ENCODE results near the gene CLEC16A.
"Not testable (repeated sequence)": the region's sequence is repeated elsewhere in the genome, so short reads cannot be mapped to it uniquely, and the experiment has no call there.

CLEC16A gene

DNA sequence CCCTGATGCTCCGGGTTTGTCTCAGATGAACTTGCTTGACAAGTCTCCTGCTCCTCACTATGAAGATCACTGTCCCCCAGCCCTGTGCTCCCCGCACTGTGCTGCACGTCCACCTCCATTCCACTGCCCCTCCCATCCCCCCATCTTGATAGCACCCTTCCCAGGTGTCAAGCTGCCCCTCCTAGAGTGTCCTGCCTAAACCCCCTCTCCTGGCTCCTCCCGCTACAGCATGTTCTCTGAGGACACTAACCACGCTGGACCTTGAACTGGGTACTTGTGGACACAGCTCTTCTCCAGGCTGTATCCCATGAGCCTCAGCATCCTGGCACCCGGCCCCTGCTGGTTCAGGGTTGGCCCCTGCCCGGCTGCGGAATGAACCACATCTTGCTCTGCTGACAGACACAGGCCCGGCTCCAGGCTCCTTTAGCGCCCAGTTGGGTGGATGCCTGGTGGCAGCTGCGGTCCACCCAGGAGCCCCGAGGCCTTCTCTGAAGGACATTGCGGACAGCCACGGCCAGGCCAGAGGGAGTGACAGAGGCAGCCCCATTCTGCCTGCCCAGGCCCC is 20.6 kb upstream of the CLEC16A start:
- FAIRE-seq: no peak
- DNase-seq (ENCODE audit: insufficient read length, low spot score): no peak

DNA sequence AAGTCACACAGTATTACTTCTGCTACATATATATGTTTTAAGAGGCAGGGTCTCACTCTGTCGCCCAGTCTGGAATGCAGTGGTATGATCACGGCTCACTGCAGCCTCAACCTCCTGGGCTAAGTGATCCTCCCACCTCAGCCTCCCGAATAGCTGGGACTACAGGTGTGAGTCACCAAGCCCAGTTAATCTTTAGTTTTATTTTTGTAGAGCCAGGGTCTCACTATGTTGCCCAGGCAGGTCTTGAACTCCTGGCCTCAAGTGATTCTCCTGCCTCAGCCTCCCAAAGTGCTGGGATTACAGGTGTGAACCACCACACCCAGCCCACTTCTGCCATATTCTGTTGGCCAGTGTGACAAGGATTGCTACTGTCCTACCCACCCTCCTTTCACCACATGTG is 19.1 kb upstream of the CLEC16A start:
- DNase-seq (ENCODE audit: insufficient read length, low spot score); FAIRE-seq: not testable (repeated sequence)

DNA sequence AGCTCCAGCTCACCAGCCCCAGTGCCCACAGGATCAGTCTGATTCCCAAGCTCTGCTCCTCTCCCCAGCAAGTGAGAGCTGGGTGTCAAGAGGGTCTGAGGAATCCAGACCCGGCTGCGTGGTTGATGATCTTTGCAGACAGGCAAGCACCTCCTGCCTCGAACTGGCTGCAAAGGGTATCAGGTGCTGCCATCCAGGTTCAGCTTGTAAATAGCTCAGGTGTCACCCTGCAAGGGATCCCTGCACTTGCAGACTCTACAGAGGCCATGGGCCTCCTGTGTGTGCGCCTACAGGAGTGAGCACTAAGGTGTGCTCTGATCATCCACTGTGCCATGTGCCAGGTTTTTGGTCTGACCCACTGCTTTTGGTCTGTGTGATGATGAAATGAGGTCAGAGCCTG is 18.3 kb upstream of the CLEC16A start:
- no peak for FAIRE-seq
- DNase-seq (ENCODE audit: insufficient read length, low spot score): no peak

DNA sequence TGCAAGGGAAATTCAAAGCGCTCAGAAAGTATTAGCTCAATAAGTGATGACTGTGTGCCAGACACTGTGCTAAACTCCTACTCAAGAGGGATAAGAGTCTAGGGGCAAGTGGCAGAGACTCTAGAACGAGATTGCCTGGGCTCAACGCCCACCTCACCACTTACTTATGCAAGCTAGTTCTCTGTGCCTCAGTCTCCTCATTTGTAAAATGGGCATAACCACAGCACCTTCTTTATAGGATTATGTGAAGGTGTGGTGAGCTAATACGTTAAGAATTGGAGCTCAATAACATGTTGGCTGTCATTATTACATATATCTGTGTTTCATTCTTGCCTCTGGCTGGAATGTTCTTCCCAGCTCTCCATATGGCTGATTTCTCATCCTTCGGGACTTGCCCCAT is 17.5 kb upstream of the CLEC16A start:
- DNase-seq (ENCODE audit: insufficient read length, low spot score) (no peak), FAIRE-seq (no peak)

DNA sequence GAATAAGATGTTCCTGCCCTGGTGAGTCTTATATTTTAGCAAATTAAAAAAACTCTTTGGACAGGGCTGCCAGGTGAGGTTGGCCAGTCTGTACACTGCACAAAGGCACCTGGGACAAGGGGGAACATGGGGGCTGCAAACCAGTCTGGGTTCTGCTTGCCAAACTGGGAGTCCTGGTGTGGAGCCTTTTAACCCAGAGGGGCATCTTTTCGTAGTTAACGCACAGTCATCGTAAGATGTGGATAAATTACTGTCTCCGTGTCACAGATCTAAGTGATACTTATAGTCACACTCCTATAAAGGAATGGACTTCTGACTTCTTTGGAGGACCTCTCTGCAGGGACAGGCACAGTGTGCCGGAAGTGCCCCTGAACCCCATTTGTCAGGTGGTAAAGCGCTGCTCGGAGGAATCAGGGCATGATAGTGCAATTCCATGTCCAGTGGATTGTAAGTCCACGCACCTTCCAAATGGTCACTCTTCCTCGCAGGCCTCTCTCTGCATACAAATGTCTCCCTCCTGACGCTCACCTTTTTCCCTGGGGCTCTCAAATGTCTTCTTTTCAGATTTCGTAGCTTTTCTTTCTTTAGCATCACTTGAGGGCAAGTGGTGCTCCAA is 16.8 kb upstream of the CLEC16A start:
- no peak for DNase-seq (ENCODE audit: insufficient read length, low spot score)
- no peak for FAIRE-seq

DNA sequence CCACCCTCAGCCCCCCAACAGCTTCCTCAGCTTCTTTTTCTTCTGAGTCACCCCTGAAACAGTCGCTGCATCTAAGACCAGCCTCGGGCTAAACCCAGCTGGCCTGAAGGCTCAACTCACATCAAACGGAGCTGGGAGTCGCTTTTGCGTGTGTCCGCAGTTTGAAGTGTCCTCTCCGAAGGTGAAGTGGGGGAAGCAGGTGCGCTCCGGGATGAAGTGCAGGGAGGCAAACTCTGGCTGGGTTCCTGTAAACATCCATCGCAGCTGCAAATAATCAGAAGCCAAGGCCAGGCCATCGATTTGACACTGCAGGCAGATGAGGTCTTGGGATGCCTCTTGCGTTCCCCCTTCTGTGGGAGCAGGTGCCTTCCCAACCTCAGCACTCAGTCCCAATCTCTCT is 15.3 kb upstream of the CLEC16A start:
- DNase-seq (ENCODE audit: insufficient read length, low spot score); FAIRE-seq: not testable (repeated sequence)

DNA sequence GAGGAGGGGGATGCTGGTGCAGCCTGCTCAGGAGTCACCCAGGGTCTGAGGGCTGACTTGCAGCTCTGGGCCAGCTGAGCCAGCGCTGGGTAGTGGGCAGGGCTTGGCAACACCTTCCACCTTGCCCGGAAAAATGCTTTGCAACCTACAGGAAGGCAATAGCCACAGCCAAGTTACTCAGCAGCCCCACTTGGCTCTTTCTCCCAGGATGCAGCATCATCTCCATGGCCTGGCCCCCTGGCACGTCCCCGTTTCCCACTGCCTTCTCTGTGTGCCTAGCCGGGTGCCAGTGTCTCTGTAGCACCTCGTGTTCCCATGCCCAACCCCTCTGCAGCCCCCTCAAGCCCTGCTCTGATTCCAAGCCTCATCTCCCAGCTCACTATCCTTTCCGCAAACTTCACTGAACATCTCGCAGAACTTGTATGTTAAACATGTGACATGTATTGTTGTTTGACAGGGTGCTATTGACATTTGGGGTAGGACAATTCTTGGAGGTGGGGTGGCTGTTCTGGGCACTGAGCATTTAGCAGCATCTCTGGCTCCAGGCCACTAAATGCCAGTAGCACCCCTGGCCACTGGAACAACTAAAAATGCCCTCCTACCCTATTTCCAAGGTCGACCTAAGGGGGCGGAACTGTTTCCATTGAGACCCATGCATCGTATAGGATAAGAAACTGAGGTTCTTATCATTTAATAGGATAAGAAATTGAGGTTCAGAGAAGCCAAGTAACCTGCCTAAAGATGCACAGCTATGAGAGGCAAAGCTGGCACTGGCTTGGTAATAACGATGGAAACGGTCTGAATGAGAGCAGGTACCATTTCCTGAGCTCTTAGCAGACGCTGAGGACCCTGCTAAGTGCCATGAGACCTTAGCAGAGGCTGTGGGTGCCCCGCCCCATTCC is 14.3 kb upstream of the CLEC16A start:
- DNase-seq (ENCODE audit: insufficient read length, low spot score) (no peak), FAIRE-seq (no peak)

DNA sequence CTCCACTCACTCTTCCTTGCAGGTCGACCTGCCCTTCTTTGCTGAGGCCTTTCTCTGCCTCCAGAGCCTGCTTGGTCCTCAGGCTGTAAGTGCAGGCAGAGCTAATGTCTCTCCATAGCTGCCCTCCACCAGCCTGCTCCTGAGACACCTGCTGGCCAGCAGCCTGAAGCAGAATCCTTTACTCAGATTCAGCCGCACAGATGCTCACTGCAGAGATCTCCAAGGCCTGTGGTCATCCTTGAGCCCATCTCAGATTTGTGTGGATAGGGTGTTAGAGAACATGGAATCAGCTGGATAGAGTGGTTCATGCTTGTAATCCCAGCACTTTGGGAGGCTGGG is 13.6 kb upstream of the CLEC16A start:
- DNase-seq (ENCODE audit: insufficient read length, low spot score) (no peak), FAIRE-seq (no peak)

DNA sequence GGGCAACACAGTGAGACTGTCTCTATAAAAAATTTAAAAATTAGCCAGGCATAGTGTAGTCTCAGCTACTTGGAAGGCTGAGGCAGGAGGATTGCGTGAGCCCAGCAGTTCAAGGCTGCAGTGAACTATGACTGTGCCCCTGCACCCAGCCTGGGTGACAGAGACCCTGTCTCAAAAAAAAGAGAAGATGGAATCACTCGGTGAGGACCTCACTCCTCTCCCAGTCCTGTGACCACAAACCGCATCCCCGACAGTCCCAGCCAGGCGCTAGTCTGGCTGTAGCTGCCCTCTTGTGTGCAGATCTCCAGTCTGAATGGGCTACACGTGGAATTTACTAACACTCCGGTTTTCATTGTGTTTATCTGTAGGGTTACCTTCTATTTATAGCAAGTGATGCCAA is 13.2 kb upstream of the CLEC16A start:
- FAIRE-seq: no peak
- DNase-seq (ENCODE audit: insufficient read length, low spot score): no peak

DNA sequence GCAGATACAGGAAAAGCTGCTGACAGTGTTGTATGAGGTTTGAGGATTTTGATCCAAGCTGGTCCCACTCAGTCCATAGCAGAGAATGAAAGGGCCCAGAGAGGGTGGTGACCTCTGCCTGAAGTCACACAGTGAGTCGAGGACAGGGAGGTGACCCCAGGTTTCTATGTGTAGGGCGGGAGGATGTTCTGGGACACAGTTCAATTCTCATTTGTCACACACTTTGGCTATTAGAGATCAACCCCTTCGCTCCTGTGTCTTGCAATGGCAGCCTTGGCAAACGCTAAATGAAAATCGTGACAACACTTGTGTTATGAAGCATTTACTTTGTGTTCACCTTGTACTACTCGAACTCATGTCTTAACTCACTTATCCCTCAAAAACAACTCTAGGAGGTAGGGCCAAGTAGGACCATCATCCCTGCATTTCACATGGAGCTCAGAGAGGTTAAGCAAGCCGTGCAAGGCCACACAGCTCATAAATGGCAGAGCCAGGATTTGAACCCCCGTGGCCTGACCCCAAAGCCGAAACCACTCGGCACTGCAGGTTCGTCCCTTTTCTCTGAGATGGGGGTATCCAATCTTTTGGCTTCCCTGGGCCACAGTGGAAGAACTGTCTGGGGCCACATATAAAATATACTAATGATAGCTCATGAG is 12.3 kb upstream of the CLEC16A start:
- DNase-seq (ENCODE audit: insufficient read length, low spot score) (no peak), FAIRE-seq (no peak)

DNA sequence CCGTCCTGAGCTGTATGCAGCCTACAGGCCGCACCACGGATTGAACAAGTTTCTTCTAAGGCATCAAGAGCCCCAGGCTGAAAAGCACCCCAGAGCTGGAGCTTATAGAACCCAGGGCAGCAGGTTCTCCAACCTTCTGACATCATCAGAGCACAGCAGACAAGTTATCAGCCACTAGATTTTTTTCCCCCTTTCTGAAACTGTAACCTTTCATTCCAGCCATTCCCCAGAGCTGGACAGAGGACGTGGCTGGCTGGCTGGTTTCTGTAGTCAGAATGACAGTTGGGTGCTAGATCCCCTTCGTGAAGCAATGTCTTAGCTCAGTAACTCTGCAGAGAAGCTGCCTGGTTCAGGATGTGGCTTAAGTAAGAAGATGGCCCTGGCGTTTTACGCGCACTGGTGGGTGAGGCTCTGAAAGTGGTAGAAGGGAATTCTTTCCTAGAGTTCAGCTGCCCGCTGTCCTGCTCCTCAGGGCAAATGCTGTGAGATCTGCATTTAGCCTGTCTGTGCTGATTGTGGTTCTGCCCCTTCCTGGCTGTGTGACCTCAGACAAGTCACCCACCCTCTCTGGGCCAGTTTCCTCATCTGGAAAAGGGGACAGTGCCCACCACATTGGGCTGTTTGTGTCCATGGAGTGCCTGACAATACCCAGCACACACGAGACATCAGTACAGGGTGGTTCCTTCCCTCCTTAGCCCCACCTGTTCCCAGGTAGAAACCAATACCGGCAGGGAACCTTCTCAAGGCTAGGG is 11.2 kb upstream of the CLEC16A start:
- no peak for FAIRE-seq
- DNase-seq (ENCODE audit: insufficient read length, low spot score): no peak

DNA sequence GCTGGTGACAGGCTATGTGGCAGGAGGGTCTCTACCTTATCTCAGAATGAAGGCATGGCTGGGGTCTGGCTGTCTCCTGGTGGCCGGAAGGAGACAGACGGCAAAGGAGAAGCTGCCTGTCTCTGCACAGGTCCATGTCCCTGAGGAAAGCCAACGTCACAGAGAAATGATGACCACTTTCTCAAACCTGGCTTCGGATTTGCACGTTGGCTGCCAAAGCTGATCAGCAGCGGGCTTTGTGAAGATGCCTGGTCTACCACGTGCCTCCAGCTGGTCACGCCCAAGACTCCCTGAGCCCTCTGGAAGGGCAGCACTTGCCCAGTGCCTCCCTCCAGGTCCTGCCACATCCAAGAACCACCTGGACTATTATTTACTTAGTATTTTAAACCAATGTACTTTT is 10.5 kb upstream of the CLEC16A start:
- no peak for FAIRE-seq
- no peak for DNase-seq (ENCODE audit: insufficient read length, low spot score)

DNA sequence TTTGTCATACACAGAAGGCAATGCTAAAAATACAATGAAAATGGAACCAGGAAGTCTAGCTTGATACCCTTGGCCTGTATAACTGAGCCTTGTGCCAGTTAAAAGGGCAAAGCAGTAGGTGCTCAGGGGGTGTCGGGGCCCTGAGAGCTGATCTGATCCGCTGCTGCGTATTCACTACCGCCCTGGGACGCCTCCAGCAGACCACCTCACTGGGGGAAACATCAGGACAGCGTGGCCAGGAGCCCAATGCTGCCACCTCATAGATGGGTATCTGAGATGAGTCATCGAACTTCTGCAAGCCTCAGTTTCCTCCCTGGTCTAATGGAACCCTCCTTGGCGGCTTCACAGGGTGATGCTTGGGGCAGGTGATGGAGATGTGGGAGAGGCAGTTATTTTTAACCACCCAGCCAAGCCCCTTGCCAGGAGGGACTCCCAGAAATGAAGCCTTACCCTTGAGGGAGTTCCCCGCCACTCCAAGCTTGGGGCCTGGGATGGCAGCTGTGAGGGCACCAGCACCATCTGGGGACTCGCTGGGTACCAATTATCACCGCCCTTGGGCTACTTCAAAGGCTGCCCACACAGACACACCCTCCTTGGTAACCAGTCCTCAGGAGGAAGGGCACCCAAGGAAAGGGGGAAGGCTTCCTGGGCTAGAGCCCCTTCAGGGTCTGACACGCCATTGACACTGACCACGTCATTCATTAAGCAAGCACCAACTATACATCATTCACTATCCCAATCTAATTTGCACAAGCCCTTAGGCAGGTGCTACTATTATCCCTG is 9.8 kb upstream of the CLEC16A start:
- no peak for DNase-seq (ENCODE audit: insufficient read length, low spot score)

DNA sequence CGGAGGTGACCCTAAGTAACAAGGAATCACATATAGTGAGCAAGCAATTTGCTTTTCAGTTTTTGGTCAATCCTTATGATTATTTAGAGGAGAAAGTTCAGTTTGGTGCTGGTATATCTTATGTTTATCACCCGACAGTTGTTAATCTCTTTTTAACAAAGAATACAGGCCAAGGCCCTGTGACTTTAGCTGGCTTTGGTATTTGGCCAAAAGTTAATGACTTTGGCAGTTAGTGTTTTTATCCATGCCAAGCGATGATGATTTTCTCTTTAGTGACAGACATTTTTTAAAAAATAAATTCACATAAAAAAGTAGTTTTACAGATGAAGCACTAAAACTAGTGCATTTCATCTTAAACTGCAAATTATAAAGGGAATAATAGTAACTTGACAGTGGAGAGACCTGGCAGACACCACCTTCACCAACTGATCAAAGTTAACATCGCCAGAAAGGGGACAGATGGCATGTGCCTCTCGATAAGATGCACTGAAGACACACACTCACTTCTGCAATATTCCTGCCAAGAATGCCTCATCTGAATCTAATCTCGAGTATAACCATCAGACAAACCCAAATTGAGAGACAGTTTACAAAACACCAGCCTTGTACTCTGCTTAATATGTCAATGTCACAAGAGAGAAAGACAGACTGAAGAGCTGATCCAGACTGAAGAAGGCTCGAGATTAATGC is 9.0 kb upstream of the CLEC16A start:
- FAIRE-seq (no peak), DNase-seq (ENCODE audit: insufficient read length, low spot score) (no peak)

More for the DNA sequence above, 9.8 kb upstream of the CLEC16A start:
- no peak for FAIRE-seq

DNA sequence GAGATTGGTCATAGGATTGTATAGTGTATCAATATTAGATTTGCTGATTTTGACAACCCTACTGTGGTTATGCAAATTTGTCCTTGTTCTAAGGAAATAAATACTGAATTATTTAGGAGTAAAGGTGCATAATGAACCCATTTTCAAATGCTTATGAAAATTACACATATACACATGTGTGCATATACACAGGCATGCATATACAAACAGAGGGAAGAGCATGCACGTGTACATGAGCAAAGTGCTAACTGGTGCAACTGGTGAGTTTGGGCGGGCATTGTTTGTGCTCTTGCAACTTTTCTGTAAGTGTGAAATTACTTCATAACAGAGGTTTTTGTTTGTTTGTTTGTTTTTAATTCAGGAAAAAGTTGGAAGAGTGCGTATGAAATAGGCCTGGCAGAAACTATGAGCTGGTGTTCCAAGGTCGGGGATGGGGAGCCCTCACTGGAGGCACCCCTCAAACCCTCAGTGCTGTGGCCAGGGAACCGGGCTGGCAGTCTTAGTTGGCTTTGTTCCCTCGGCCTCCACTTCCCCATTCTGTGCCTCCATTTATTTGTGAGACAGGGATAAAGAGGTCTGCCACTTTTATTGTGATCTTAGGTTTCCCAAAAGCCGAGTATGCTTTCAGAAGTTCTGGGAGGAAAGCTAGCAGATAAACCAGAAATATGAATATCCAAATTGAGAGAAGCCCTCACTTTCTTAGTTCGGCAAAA is 7.9 kb upstream of the CLEC16A start:
- DNase-seq (ENCODE audit: insufficient read length, low spot score) (no peak), FAIRE-seq (no peak)

DNA sequence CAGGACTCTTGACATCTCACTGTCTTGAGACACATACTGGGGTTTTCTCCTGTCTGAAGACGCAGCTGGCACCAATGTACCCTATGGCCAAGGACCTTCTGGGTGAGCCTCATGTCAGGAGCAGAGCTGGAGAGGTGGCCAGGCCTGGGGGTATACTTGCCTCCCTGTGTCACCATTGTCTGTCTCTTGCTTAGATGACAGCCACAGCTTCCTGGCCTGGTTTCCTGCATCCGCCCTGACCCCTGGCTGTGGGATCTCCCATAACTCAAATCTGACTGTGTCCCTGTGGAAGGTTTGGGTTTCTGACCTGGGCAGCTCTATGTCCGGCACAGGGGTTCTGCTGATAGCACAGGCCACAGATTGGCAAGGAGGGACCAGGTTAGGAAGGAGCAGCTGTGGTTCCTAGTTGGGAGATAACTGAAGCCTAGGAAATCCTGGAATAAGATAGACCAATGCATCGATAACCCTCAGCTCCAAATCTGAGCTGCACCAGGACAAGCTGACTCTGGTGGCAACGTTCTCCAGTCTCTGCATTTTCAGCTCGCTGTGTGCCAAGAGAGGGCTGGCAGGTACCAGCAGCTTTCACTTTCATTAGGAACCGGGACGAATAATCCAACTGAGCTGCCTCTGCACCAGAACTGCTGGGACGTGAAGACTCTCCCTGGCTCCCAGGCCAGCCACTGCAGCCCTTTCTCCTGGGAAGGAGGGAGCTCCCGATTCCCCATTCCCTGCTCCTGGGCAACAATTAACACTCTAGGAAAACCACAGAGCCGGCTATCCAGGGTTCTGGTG is 7.1 kb upstream of the CLEC16A start:
- no peak for FAIRE-seq
- DNase-seq (ENCODE audit: insufficient read length, low spot score): no peak

DNA sequence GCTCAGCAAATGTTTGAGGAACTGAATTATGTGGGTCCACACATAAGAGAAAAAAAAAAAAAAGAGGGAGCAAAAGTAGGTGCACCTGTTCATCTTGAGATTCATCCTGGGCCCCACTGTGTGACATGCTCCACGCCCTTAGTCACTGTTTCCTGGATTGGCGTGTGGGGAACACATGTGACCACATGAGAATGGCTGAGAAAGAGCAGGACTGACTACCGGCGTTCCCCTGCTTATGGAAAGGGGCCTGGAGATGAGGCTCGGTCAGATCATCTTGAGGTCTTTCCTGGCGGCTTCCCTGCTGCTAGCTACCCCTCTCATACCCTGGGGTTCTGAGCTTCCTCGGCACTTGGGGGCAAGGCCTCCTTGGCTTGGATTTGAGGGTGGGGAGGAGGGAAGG is 6.0 kb upstream of the CLEC16A start:
- no peak for FAIRE-seq
- DNase-seq (ENCODE audit: insufficient read length, low spot score): no peak
